ENCODE measurements around the gene TNNC1. TPM values are rescaled to one million over a fixed set of nuclear protein-coding genes. Genes with fewer than 3 reads are reported as not detected.

Gene TNNC1
- total and polyA plus RNA-seq, 2 of the 13 experiments (the other 11 are each of a cell fraction or from before 2014, with no cell fraction given), result 11.8 to 36.4 TPM

GRCh38 chr3:52451237-52452083 lies 2.4 kb downstream of the TNNC1 start:
- Histone ChIP-seq H3K4me1 (ENCODE audit: insufficient read depth, low read length) (peaks cover 92% of the 10 kb centered on the region), H3K4me2 (ENCODE audit: low read depth, low read length) (peak overlapping the region; percentile 93; the same call in 1 of the 2 replicates), H3K36me3 (replicated peaks in 1 of 2; ENCODE audit: control insufficient read depth in 1 of 2, insufficient read depth in 2 of 2, low read length in 2 of 2) (no peaks in the 10 kb centered on the region), H3K9me3 (ENCODE audit: low read length) (no peaks in the 10 kb centered on the region), H3K4me3 (replicated peaks in 1 of 3; ENCODE audit: insufficient read depth in 1 of 3, low read depth in 2 of 3, low read length in 3 of 3) (peak overlapping the region in 1 of 3 experiments; percentile 15; a peak in 1 of 6 replicates), H3K9ac (ENCODE audit: insufficient read depth, low read depth, low read length) (no peak overlapping the region), H2AFZ (ENCODE audit: low read length) (no peak overlapping the region), H4K20me1 (ENCODE audit: insufficient read depth, low read length) (no peaks in the 10 kb centered on the region), H3K27ac (ENCODE audit: extremely low read length, insufficient read depth, low read length) (no peak overlapping the region), H3K27me3 (ENCODE audit: control insufficient read depth in 1 of 2, insufficient read depth in 2 of 2, low read length in 2 of 2) (no peaks in the 10 kb centered on the region; a peak in 1 of 5 replicates), H3K79me2 (ENCODE audit: insufficient read depth, low read length) (peaks cover 9% of the 10 kb centered on the region)
- FAIRE-seq, result peak; percentile 82
- in situ Hi-C loops (cut with HindIII; ENCODE audit: extremely low pct_ligation_motif_present, low pct_unique_long_range_greater_than_20kb) (loop anchor here (10.0 kb wide), 1 partner anchor 233 kb away; the partner anchor contains the start of genes GNL3 and PBRM1), intact Hi-C loops (cut with micrococcal nuclease; ENCODE audit: unreplicated experiment) (no loop called here)
- WGBS (ENCODE audit: low lambda C conversion rate), result 66% methylated on average over 21 of the region's 24 CpGs
- peak; percentile 77 for DNase-seq (ENCODE audit: low spot score)
- CTCF ChIA-PET (ENCODE audit: low intra/inter-chr PET ratio, low total read pairs), result interaction anchor here (1.1 kb wide), 1 partner anchor 23 kb away, joined by 3 read pairs; no protein-coding TSS in a partner anchor
- no TSS peak for BruUV-seq (replicated peaks)
- POLR2A ChIA-PET, result no interaction called here
- peak; percentile 37 for ATAC-seq
- TF ChIP-seq, protein P1, sequence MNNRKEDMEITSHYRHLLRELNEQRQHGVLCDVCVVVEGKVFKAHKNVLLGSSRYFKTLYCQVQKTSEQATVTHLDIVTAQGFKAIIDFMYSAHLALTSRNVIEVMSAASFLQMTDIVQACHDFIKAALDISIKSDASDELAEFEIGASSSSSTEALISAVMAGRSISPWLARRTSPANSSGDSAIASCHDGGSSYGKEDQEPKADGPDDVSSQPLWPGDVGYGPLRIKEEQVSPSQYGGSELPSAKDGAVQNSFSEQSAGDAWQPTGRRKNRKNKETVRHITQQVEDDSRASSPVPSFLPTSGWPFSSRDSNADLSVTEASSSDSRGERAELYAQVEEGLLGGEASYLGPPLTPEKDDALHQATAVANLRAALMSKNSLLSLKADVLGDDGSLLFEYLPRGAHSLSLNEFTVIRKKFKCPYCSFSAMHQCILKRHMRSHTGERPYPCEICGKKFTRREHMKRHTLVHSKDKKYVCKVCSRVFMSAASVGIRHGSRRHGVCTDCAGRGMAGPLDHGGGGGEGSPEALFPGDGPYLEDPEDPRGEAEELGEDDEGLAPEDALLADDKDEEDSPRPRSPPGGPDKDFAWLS (CRISPR knock-in tag; IDR thresholded peaks at IDR 0.05; ENCODE audit: borderline replicate concordance), result no peak
- TF ChIP-seq SNAPC4 (CRISPR knock-in tag; IDR thresholded peaks at IDR 0.05) (no peak), BRD4 (CRISPR knock-in tag; IDR thresholded peaks at IDR 0.05) (no peak), ZNF12 (CRISPR knock-in tag; IDR thresholded peaks at IDR 0.05) (no peak)
- TF ChIP-seq, protein P2, sequence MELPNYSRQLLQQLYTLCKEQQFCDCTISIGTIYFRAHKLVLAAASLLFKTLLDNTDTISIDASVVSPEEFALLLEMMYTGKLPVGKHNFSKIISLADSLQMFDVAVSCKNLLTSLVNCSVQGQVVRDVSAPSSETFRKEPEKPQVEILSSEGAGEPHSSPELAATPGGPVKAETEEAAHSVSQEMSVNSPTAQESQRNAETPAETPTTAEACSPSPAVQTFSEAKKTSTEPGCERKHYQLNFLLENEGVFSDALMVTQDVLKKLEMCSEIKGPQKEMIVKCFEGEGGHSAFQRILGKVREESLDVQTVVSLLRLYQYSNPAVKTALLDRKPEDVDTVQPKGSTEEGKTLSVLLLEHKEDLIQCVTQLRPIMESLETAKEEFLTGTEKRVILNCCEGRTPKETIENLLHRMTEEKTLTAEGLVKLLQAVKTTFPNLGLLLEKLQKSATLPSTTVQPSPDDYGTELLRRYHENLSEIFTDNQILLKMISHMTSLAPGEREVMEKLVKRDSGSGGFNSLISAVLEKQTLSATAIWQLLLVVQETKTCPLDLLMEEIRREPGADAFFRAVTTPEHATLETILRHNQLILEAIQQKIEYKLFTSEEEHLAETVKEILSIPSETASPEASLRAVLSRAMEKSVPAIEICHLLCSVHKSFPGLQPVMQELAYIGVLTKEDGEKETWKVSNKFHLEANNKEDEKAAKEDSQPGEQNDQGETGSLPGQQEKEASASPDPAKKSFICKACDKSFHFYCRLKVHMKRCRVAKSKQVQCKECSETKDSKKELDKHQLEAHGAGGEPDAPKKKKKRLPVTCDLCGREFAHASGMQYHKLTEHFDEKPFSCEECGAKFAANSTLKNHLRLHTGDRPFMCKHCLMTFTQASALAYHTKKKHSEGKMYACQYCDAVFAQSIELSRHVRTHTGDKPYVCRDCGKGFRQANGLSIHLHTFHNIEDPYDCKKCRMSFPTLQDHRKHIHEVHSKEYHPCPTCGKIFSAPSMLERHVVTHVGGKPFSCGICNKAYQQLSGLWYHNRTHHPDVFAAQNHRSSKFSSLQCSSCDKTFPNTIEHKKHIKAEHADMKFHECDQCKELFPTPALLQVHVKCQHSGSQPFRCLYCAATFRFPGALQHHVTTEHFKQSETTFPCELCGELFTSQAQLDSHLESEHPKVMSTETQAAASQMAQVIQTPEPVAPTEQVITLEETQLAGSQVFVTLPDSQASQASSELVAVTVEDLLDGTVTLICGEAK (IDR thresholded peaks at IDR 0.05), result no peak
- TF ChIP-seq, protein P2 (CRISPR knock-in tag; IDR thresholded peaks at IDR 0.05), result no peak

Data from HepG2 (cell line).